ENCODE data around the gene NPSR1.
"Not testable (repeated sequence)": the region's sequence is repeated elsewhere in the genome, so short reads cannot be mapped to it uniquely, and the experiment has no call there.

NPSR1 gene

DNA sequence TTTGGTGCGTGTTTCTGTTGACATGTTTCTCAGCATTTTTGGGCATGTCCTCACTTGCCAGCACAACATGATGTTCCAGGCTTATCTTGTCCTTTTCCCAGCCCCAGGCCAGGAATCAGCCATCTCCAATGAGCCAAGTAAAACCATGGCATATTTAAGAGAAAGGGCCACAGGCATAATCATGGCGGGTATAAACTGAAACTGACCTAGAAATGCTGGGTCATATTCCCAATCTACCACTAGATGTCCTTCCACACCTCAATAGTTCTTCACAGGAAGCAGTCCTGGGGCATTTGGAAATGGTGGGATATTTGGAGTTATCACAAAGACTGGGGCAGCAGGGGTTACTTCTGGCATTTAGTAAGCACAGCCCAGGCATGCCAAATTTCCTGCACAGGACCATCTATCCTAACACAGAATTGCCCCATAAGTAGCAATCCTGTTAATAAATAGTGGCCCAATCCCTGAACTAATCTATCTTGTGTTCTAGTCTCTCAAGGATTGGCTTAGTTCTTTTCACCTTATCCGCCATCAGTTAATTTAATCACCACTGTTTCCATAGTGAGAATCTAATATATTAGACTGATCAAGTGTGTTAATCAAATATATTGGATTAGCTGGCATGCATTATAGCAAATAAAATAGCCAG is 101.6 kb downstream of the NPSR1 start:
- no peak for DNase-seq

DNA sequence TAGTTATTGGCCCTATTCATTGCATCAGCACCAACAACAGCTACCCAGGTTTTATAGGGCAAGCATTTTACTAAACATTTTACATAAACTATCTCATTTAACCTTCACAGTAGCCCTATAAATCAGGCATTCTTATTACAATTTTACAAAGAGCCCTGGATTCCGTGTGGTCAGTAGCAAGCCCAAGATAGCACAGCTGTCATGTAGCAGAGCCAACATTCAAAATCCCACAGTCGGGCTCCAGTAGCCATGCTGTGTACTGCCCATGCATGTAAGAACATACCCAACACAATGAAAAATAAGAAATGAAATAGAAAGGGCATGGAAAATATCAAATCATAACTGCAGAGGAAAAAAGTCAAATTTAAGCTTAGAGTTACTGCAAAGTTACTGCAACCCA is 102.3 kb downstream of the NPSR1 start:
- no peak for DNase-seq

DNA sequence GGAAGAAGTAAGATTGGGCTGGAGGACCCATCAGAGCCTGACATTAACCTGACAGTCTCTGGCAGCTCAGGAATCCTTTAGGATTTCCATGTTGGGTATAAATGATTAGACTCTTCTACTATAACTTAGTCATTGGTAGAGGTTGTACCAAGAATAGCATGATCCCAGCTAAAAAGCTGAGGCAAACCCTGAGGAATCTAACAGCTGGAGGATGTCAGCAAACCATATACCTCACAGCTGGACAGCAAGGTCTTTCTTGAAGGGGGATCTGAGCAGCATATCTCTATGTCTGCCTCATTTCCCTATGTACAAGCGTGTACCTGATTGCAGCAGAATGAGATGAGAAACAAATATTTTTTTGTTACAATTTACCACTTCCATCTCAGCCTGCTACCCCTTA is 103.2 kb downstream of the NPSR1 start:
- DNase-seq: no peak

DNA sequence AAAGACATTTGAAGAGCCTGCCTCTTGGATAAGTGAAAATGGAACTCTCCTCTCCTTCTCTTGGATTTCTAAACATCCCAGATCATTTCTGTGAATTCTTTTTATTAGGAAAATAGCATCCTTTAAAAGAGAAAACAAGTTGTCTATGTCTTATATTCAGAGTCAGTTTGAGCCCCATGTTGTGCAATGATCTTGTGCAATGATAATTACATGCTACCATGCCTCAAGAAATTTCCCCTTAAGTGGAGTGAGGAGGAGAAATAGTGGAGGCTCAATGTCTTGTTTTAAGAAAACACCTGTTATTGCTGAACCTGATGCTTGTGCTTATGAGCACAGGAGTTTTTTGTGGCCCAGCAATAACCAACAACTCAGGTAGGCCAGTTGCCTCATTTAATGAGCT is 103.6 kb downstream of the NPSR1 start:
- DNase-seq: no peak

DNA sequence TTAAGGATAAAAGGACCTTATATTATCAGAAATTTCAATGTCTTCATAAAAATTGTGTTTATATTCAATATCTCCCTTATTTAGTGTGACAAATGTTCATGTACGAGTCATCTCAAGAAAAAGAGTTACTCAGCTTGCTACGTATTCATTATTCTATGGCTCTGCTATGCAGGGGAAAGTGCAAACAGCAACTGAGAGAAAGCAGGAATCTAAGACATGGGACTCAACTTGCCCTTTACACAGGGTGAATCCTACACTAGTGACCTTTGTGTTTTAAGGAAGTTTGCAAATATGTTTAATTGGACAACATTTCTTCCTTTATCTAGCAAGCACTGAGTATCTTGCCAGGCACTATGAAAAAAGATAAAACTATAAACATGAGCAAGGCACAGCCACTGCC is 104.7 kb downstream of the NPSR1 start:
- DNase-seq: no peak

DNA sequence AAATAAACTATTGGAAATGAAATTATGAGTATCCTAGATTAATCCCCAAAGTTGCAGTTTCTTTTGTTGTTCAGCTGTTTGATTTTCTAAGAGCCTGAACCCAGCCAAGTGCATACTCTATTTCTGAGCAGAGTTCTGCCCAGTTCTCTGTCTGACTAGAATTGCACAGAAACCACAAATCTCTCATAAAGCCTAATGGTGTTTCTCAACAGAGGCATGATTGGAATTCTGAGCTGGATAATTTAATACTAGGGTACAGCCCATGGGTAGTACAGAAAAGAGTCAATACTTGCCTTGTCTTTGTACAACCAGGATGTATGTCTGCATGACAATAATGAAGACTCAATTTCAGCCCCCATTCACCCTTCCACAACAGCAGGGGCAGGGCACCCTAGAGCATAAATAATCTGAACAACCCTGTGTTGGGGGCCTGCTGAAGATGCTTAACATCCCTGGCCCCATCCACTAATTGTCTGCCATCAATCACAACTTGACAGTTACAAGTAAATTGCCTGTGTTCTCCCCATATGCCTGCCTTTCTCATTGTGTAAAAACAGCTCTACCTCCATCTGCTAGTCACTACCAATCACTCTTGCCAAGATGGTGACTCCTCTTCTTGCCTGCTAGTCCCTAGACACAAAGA is 114.4 kb downstream of the NPSR1 start:
- DNase-seq: no peak

DNA sequence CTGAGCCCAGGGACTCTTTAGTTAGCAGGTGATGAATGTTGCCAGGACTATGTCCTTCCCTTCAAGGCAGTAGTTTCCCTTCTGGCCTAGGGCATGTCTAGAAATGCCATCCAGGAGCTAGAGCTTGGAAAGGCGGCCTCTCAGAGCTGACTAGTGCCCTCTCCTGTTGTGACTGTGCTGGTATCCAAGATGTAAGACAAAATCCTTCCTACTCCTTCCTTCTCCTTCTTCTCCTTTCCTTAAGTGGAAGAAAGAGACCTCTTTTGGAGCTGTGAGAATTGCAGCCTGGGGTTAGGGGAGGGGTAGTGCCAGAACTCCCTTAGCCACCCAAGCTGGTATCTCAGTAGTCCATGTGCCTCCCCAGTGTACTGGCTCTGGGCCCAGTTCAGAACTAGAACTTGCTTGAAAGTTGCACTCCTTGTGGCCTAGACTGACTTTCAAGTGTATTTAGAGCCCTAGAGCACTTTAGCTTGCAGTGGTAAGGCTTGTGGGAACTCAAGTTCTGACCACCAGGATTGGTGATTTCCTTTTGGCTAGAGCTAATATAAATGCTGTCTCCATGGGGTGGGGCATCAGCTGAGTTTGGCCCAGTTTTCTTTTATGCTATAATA is 118.8 kb downstream of the NPSR1 start:
- no peak for DNase-seq

DNA sequence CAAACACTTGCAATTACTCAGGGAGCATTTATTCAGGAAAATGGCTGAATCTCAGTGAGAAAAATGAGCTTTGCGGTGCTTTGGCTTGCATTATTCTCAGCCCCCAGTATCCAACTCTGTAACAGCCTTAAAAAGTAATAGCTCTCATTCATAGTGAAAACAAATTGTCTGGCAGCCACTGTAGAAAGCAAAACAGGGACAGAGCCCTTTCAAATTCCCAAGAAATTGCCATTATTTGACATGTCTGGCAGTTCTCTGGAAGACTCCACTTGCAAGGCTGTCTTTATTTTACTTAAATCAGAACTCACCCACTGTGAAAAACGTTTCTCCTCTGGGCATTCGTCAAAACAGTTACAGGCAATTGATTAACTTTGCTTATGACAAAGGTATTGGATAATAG is 122.5 kb downstream of the NPSR1 start:
- DNase-seq: no peak

DNA sequence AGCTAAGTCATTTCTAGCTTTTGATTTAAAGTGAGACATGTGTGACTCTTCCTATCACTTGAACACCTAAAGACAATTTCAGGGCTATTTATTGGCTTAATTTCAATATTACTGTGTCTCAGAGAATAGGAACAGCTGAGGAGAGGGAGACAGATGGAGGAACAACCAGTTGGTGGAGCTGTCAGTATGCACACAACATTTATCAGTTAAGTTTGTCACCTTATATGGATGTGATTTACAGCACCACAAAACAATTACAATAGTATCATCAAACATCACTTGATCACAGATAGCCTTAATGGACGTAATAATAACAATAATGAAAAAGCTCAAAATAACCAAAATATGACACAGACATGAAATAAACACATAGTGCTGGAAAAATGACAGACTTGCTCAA is 129.6 kb downstream of the NPSR1 start:
- DNase-seq: no peak

DNA sequence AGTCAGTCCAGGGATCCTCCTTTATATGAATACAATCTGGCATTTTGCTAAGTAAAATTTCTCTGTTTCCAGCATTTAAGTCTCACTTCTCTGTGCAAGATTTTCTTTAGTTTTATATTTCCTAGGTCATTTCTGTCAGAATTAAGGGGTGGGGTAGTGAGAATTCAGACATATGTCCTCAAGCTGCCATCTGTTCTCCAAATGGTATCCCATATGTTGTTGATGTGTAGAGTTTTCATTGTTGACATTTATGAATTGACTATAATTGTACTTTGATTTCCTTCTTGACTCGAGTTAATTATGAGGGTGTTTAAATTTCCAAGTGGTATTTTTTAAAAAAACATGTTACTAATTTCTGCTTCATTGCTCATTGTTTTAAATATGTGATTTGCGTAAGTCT is 148.8 kb downstream of the NPSR1 start:
- DNase-seq: no peak

DNA sequence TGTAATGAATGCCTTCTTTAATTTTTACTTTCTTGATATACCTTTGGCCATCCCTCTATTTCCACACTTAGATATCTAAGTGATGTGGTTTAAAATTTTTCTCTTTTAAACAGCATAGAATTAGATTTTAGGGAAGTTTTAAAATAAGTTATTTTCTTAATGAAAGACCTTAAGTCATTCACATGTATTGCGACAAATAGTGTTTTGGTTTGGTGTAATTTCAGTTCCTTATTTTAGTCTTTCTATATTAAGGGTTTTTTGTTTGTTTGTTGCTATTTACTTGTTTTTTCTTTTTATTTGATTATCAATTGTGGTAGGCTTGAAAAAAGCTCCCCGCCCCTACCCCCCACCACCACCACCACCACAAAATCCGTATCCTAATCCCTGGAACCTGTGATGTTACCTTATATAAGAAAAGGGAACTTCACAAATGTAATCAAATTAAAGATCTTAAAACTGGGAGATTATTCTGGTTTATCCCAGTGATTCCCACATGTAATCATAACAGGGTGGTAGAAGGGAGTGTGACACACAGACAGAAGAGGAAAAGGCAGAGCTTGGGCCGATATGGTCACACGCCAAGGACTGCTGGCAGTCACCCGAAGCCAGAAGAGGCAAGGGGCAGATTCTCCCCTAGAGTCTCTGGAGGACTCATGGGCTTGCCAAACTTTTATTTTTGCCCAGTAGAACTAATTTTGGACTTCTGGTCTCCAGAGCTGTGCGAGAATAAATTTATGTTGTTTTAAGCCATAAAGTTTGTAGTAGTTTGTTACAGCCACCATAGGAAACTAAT is 149.7 kb downstream of the NPSR1 start:
- DNase-seq: no peak

DNA sequence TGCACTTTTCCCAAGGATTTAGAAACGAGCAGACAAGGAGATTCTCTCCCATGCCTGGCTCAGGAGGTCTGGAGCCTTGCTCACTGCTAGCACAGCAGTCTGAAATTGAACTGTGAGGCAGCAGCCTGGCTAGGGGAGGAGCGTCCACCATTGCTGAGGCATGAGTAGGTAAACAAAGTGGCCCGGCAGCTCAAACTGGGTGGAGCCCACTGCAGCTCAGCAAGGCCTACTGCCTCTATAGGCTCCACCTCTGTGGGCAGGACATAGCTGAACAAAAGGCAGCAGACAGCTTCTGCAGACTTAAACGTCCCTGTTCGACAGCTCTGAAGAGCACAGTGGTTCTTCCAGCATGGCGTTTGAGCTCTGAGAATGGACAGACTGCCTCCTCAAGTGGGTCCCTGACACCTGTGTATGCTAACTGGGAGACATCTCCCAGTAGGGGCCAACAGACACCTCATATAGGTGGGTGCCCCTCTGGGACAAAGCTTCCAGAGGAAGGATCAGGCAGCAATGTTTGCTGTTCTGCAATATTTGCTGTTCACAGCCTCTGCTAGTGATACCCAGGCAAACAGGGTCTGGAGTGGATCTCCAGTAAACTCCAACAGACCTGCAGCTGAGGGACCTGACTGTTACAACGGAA is 156.3 kb downstream of the NPSR1 start:
- not testable (repeated sequence) for DNase-seq

DNA sequence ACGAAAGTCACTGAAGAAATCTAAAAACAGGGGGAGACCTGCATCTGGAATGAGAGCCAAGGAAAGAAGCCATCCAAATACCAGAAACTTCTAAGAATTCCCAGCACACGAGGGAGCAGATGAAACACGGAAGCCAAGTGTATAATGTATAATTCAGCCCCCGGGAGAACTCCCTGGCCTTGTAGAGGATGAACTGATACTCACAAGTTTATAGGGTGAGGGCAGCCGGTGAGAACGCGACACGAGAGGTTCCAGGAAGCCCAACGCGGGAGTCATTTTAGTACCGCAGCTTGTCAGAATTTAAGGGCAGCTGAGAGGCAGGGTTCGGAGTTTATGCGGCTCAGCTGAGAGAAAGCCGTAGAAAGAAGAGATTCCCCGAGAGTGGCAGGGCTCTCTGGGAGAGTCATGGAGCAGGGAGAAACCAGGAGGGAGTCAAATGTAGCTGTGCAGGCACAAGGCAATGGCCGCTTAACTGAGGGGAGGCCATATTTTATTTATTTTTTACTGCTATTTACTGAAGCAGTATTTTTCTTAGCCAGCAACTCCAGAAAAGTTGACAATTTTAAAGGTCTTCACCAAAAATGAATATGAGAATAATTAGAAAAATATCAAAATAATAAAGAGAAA is 164.0 kb downstream of the NPSR1 start:
- DNase-seq: no peak

DNA sequence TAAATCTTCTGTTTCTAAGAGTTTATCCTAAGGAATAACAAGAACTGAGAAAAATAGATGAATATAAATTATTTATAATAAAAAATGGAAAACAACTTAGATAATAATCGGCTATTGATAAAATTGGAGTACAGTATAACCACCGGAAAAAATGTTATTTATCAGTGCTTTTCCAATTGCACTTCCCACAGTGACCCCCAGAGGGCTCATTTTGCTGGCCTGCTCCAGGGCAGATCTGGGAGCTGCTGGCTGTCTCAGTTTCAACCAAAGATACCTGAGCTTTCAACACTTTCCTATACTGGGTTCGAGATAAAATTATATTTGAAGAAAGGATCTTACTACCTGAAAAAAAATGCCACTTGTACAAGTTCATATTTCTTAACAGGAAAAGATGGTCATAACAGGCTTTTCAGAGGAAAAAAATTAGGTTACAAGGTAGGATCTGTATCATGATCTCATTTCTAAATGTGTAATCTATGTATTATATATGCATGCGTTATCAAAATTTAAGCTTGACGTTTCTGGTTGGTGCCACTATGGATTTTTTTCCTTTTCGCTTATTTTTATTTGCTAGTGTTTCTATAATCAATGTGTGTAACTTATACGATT is 165.7 kb downstream of the NPSR1 start:
- DNase-seq: peak; percentile 50

DNA sequence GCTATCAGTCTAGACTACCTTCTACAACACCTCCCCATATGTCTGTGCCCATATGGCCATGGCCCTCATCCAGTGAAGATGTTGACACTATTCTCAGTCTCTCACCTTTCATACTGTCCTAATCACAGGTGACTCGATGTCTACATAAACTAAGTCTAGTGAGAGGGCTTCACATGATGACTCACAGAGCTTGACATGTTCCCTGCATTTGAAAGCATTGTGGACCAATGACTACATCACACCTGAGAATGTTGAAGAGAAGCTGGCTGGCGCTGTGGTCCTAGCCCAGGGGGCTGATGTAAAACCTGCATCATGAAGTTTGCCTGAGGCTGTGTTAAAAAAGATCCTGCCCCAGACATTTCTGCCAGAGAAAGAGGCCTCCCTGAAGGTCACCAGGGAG is 167.2 kb downstream of the NPSR1 start:
- no peak for DNase-seq

DNA sequence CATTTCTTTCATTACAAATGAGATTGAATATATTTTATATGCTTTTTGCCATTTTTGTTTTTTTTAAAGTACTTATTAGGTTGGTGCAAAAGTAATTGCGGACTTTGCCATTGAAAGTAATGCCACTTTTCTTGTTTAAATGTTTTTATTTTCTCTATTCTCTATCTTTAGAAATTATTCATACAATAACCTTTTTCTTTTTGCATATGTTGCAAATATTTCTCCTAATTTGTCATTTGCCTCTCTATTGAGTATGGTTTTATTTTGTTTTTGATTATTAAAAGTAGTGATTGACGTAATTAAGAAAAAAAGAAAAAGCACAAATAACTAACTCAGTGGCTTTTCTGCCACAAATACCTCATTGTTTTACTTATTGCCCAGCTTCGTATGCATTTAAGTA is 172.4 kb downstream of the NPSR1 start:
- DNase-seq: no peak

DNA sequence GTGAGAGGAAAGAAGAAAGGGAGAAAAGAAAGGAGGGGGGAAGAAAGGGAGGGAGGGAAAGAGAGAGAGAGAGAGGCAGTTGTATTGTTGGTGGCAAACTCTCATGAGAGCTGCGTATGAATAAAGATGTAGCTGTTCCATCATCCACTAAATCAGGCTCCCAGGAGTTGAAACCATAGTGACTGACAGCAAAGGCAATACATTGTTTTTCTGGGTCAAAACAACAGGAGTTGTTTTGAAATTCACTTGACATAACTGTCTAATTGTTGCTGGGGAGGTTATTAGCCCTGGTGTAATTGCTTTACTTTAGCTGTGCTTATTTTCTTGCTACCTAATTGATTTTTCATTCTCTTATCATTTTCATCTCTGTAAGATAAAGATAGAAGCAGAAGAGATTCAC is 173.4 kb downstream of the NPSR1 start:
- DNase-seq: no peak

DNA sequence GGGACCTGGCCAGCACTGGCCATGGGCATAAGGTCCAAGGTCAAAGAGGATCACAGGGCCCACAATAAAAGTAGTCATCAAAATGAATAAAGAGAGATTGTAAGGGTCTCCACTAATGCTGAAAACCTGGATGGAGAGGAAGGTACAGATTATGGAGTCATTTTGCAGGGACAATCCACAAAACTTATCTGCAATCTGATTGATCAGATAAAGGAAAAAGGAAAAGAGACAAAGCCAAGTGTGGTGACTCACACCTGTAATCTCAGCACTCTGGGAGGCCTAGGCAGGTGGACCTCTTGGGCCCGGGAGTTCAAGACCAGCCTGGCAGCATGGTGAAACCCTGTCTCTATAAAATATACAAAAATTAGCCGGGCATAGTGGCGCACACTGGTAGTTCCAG is 174.0 kb downstream of the NPSR1 start:
- DNase-seq: no peak

DNA sequence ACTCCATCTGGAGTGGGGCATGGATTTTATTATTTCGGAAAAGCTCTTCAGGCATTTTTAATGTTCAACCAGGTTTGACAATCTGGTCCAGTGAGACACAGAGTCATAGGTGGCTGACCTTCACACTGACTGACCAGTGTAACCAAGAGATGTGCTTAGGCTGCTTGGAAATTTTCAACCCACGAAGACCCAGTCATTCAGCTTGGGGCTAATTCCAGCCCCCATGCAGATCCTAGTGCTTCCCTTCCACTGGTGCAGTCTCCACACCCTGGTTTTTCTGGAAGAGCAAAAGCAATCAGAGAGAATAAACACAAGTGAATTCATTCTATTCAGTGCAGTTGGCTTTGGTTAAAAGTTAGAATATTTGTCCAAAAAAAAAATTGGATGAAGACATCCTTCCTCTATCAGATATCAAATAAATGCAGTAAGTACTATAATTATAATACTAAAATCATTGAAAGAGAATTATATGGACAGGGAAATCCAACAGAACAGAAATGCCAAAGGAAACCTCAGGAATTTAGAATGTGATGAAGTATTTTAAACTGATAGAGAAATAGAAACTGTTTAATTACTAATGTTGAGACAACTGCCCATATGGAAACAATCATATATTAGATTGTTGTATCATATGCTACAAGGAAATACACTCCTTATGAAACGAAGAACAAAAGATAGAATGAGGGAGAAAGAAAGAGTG is 178.0 kb downstream of the NPSR1 start:
- no peak for DNase-seq

DNA sequence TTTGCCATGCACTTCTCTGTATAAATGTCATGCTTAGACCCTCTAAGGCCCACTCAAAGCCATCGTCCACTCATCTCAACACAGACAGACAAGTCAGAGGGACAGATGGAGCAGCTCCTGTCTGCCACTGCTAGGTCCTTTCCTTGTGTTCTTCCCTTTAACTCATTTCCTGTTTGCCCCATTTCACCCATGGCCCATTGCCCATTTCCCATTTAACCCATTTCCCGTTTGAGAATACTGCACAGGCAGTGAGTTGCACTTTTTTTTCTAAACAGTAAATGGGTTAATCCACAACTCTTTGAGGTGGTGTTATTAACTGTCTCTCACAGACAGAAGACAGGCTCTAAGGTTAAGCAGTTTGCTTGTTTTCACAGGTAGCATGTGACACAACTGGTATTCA is 179.3 kb downstream of the NPSR1 start:
- DNase-seq: no peak

DNA sequence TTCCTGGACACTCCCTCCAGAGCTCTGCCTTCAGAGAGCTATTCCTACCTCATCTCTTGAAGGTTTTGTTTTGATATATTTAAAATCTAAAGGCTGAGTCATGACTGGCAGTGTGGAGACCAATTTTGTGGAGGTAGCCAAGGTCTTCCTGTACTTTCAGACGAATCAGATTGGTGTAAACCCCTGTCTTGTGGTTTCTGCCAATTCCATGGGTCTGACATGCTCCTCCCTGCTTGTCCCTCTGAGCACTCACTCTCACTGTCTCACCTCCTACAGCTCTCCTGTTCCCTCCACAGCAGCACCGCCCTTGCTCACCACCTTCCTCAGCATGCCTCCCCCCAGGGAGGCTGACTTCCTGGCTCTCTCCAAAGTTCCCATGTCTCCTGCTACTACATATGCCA is 179.8 kb downstream of the NPSR1 start:
- no peak for DNase-seq

DNA sequence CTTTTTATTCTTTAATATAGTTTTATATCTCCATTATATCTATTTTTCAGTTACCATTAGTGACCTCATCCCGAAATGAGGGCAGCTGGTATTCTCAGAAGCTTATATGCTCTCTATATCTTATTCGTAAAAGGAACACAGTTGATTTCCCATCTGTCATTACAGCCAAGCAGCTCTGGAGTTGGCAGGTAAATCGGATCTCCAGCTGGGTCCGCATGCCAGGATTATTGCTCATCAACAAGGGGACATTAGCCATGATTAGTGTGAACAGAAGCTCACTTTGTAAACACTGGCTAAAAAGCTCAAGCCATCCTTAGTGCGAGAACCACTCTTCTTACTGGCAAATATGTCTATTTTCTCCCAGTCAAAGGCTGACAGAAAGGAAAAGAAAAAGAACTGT is 180.3 kb downstream of the NPSR1 start:
- no peak for DNase-seq
